ENCODE measurements around the gene NUDT14.

The NUDT14 gene

GRCh38 chr14:105155681-105156413 is 25.3 kb downstream of the NUDT14 start:
- no peak for DNase-seq

GRCh38 chr14:105155071-105155651 is 26.0 kb downstream of the NUDT14 start:
- DNase-seq = no peak

- no peak for DNase-seq
These were observed 26.6 kb downstream of the NUDT14 start for GRCh38 chr14:105154476-105154871.

- no peak for DNase-seq
These were observed 27.2 kb downstream of the NUDT14 start for GRCh38 chr14:105153739-105154475.

- DNase-seq = no peak
These were observed 27.8 kb downstream of the NUDT14 start for GRCh38 chr14:105153331-105153731.

- no peak for DNase-seq
These were observed 28.3 kb downstream of the NUDT14 start for GRCh38 chr14:105152794-105153241.

GRCh38 chr14:105151838-105152793 is 29.0 kb downstream of the NUDT14 start:
- no peak for DNase-seq

- DNase-seq = no peak
These were observed 29.9 kb downstream of the NUDT14 start for GRCh38 chr14:105151084-105151837.

- no peak for DNase-seq
These were observed 30.6 kb downstream of the NUDT14 start for GRCh38 chr14:105150368-105151083.

GRCh38 chr14:105150026-105150367 is 31.1 kb downstream of the NUDT14 start:
- no peak for DNase-seq

GRCh38 chr14:105149146-105149781 is 31.8 kb downstream of the NUDT14 start:
- DNase-seq = no peak

GRCh38 chr14:105148604-105149145 is 32.4 kb downstream of the NUDT14 start:
- no peak for DNase-seq

GRCh38 chr14:105147671-105148603 is 33.2 kb downstream of the NUDT14 start:
- DNase-seq = no peak

- no peak for DNase-seq
These were observed 34.0 kb downstream of the NUDT14 start for GRCh38 chr14:105146976-105147635.

- DNase-seq = no peak
These were observed 34.7 kb downstream of the NUDT14 start for GRCh38 chr14:105146181-105146975.

- DNase-seq = no peak
These were observed 35.5 kb downstream of the NUDT14 start for GRCh38 chr14:105145381-105146180.

All from cerebellar nuclear complex (tissue), 1 donor.